ENCODE measurements around the gene HECTD1.
"Not testable (repeated sequence)": the region's sequence is repeated elsewhere in the genome, so short reads cannot be mapped to it uniquely, and the experiment has no call there.

Gene HECTD1

DNA sequence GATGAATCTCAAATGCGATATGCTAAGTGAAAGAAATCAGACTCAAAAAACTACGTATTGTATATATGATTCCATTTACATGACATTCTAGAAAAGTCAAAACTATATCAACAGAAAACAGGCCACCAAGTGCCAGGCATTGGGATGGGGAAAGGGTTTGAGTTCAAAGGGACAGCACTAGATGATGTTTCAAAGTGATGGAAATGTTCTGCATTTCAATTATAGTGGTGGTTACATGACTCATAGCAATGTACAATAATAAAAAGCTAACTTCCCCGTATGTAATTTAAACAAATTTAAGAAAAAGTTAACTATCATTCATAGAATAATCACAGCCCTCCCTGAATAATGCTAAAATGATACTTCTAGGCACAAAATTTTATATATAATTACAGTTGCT is 13.5 kb downstream of the HECTD1 start:
- DNase-seq (ENCODE audit: low read depth) = no peak

DNA sequence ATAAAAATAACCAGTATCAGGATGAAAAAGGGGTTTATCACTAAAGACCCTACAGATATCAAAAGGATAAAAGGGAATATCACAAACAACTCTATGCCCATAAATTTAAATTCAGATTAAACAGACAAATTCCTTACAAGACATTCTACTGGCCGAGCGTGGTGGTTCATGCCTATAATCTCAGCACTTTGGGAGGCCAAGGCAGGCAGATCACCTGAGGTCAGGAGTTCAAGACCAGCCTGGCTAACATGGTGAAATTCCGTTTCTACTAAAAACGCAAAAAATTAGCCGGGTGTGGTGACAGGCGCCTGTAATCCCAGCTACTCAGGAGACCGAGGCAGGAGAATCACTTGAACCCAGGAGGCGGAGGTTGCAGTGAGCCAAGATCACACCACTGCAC is 15.0 kb downstream of the HECTD1 start:
- not testable (repeated sequence) for DNase-seq (ENCODE audit: low read depth)

DNA sequence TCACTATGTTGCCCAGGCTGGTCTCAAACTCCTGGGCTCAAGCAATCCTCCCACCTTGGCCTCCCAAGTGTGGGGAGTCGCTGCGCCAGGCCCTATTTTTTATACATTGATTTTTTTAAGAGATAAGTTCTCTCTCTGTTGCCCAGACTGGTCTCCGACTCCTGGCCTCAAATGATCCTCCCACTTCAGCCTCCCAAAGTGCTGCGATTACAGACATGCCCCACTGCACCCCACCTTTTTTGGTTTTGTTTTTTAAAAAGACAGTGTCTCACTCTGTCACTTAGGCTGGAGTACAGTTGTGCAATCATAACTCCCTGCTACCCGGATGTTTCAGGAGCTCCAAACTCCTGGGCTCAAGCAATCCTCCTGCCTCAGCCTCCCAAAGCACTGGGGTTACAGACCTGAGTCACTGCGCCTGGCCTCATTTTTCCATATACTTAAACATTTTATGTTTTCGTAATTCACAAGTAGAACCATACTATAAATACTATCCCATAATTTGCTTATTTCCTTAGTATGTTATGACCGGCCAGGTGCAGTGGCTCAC is 16.8 kb downstream of the HECTD1 start:
- no peak for DNase-seq (ENCODE audit: low read depth)

DNA sequence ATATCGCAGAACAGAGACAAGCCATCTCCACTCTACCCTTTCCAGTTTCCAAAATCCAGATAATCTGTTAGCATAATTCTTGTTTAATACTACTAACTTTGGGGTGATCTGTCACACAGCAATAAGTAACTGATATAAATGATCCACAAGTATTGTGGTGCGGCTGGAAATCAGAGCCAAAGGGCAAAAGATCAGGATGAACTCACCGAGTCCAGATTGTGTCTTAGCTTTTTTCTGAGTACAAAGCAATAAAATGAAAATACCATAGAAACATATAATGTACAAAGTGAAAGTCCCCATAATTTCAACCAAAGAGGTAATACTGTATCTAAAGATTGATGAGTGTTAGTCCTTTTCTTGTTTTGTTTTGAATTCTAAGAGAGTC is 17.4 kb downstream of the HECTD1 start:
- DNase-seq (ENCODE audit: low read depth) = no peak

DNA sequence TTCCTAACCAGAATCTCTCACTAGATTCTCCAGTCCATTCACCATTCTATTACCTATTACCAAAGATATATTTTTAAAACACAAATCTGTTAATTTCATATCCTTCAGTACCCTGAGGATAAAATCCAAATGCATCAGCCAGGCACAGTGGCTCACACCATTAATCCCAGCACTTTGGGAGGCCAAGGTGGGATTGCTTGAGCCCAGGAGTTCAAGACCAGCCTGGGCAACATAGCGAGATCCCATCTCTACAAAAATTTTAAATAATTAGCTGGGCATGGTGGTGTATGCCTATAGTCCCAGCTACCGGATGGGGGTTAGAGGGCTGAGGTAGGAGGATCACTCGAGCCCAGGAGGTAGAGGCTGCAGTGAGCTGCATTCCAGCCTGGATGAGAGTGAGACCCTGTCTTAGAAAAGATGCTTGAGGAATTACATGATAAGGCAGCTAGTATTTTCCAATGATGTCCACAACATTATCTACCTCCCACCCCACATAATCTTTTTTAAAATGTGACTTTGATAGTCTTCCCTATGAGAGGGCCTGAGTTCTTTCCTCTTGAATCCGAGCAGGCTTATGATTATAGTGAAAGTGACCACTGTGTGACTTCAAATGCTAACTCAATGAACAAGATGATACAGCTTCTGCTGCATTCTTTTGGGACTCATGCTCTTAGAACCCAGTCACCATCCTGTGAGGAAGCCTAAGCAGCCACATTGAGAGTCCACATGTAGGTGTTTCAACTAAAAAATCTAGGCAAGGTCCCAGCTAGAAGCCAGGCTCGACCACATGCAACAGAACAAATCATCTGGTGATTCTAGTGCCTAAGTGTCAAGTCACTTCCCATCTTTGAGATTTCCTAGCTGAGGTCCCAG is 18.0 kb downstream of the HECTD1 start:
- no peak for DNase-seq (ENCODE audit: low read depth)

DNA sequence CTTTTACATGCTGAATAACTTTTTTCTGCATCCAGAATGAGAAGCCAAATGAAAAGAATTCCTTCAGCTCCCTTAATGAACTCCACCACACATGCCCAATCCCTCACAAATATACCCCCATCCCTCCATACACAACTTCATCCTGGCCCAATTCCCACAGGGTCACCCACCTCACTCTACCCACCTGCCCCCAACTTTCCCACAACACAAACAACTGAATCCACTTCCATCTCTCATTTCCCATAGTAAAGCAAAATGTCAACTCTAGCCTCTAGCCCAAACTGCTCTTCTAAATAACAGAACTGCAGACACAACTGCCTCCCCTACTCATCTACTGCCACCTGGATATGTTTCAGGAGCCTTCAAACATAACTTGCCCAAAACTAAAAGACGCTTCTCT is 18.8 kb downstream of the HECTD1 start:
- no peak for DNase-seq (ENCODE audit: low read depth)

DNA sequence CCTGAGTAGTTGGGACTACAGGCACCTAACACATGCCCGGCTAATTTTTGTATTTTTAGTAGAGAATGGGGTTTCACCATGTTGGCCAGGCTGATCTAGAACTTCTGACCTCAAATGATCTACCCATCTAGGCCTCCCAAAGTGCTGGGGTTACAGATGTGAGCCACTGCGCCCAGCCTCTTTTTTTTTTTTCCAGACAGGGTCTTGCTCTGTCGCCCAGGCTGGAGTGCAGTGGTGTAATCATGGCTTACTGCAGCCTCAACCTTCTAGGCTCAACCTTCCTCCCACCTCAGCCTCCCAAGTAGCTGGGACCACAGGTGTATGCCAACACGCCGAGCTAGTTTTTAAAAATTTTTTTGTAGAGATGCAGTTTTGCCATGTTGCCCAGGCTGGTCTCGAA is 25.6 kb downstream of the HECTD1 start:
- DNase-seq (ENCODE audit: low read depth) = not testable (repeated sequence)

DNA sequence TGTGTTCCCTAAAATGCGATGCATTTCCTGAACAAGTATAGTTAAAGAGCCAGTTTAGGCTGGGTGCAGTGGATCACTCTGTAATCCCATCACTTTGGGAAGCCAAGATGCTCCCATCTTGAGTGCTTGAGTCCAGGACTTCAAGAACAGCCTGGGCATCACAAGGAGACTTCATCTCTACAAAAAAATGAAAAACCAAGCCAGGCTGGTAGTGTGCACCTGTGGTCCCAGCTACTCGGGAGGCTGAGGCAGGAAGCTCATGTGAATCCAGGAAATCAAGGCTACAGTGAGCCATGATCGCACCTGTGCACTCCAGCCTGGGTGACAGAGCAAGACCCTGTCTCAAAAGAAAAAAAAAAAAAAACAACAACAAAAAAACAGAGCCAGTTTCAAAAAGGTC is 26.3 kb downstream of the HECTD1 start:
- no peak for DNase-seq (ENCODE audit: low read depth)

DNA sequence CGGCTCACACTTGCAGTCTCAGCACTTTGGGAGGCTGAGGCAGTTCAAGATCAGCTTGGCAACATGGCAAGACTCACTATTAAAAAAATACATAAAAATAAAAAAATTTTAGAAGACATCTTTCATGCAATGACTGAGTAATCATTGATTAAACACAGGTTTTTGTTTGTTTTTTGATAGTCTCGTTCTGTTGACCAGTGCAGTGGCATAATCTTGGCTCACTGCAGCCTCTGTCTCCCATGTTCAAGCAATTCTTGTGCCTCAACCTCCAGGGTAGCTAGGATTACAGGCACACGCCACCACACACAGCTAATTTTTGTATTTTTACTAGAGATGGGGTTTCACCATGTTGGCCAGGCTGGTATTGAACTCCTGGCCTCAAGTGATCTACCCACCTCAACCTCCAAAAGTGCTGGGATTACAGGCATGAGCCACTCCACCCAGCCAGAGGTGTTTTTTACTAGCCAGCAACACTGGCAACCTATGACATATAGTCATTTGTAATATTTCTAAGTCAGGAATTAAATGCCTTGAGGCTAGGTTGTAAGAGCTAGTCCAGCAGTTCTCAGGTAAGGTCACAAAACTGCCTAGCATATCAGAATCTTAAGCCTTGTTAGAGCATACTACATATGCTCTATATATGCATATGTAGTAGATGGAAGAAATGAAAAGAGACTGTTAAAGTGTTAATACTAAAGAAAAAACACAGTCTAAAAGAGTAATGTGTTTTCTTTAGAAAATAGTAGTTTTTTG is 27.1 kb downstream of the HECTD1 start:
- DNase-seq (ENCODE audit: low read depth) = no peak

DNA sequence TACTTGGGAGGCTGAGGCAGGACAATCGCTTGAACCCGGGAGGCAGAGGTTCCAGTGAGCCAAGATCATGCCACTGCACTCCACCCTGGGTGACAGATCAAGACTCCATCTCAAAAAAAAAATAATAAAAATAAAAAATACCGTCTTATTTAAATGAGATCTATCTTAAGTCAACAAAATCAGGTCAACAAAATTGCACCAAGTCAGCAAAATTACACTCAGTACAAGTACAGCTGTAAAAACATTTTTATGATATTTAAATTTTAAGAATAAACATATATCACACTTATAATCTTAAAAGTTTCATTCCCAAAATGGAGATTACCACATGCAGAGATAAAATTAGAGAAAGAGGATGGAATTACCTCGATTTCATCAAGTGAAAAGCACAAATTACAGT is 33.2 kb downstream of the HECTD1 start:
- DNase-seq (ENCODE audit: low read depth) = no peak

DNA sequence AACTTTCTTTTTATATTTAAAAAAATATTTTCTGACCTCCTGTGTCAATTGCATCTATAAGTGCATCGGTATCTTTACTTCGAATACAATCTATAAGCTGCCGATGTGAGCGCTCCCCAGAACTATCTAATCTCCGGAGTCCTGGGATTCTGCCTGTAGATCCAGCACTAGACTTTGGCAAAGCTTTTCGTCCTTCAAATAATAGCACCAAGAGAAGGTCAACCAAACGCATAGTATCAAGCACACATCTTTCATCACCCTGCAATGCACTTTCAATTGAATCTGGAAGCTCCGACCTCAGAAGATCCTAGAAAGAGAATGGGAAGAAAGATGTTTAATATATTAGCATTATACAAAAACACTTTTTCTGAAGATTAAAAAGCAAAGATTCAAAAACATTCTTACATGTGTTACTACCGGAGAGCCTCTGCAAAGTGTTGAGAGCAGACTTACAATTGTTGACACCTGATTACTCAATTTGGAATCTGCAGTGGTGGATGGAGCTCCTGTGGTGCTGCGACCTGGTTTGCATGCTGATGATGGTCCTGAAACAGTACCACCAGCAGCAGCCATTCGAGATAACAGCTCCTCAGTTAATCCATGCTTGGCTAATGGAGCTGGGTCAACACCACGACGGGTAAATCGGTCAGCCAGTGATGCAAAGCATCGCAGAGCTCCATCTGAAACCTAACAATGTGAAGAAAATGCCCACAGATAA is 34.3 kb downstream of the HECTD1 start:
- no peak for DNase-seq (ENCODE audit: low read depth)

DNA sequence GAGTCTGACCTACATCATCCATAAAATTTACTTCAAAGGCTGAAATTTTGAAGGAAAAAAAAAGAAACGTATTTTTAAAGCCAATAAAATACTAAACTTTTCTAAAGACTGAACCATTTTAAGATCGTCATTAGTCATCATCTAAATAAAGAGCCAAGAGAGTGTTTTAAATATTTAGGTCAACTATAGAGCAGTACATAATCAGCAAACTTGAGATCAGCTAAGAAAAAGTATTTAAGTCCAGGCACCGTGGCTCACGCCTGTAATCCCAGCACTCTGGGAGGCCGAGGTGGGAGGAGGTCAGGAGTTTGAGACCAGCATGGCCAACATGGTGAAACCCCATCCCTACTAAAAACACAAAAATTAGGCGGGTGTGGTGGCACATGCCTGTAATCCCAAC is 35.5 kb downstream of the HECTD1 start:
- no peak for DNase-seq (ENCODE audit: low read depth)

DNA sequence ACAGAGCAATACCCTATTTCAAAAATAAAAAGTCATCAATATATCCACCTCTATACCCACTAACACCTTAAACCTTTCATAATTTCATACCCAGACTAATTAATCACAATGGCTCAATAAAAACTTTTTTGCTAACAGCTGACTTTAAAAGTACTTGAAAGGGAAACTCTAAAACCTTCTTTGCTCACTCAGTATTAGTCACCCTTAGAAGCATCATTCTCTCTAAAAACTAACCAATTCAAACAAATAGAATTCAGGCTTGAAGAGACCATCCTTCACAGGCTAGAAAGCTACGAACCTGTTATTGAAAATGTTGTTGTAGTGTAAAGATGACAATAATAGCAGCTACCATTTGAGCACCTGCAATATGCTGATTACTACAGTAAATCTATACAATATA is 37.2 kb downstream of the HECTD1 start:
- no peak for DNase-seq (ENCODE audit: low read depth)

DNA sequence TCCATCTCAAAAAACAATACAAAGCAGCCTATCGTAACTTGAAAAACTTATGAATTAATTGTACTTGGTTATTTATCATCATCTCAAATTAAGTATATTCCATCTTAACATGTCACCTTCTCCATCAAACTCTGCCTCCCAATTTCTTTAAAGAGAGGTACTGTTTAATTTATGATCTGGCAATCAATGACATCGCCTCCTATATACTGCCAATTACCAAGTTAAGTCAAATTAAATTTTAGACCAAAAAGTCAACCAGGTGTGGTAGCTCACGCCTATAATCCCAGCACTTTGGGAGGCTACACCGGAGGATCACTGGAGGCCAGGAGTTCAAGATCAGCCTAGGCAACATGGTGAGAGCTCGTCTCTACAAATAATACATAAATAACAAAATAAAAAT is 37.7 kb downstream of the HECTD1 start:
- DNase-seq (ENCODE audit: low read depth) = no peak

DNA sequence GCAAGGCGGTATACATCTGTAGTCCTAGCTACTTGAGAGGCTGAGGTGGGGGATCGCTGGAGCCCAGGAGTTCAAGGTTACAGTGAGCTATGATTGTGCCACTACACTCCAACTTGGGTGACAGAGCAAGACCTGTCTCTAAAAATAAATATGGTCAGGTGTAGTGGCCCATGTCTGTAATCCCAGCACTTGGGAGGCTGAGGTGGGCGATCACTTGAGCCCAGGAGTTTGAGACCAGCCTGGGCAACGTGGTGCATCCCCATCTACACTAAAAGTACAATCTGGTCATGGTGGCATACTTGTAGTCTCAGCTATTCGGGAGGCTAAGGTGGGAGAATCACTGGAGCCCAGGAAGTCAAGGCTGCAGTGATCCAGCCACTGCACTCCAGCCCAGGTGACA is 40.6 kb downstream of the HECTD1 start:
- DNase-seq (ENCODE audit: low read depth) = no peak

DNA sequence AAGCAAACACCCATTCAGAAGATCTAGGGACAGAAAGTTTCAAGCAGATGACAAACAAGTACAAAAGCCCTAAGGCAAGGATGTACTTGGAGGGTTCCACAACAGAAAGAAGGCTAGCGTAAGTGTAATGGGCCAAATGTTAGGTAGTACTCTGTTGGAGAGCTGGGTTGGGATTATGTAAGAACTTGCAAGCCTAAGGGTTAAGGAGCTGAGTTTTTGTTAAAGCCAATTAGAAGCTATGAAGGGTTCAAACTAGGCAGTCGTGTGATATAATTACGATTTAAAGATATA is 41.4 kb downstream of the HECTD1 start:
- DNase-seq (ENCODE audit: low read depth) = no peak

DNA sequence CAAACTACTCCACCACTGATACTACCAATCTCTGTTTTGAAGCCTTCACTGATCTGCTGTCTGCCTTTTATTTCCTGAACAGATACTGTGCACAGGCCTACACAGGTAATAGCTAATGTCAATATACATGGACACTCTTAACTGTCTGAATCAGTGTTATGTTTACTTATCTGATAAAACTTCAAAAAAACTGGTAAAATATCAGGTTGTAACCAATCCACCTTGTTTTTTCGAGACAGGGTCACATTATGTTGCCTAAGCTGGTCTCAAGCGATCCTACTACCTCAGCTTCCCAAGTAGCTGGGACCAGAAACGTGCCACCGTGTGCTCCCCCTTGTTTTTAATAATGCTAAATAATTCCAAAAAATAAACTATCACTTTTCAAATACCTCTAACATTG is 43.5 kb downstream of the HECTD1 start:
- no peak for DNase-seq (ENCODE audit: low read depth)

DNA sequence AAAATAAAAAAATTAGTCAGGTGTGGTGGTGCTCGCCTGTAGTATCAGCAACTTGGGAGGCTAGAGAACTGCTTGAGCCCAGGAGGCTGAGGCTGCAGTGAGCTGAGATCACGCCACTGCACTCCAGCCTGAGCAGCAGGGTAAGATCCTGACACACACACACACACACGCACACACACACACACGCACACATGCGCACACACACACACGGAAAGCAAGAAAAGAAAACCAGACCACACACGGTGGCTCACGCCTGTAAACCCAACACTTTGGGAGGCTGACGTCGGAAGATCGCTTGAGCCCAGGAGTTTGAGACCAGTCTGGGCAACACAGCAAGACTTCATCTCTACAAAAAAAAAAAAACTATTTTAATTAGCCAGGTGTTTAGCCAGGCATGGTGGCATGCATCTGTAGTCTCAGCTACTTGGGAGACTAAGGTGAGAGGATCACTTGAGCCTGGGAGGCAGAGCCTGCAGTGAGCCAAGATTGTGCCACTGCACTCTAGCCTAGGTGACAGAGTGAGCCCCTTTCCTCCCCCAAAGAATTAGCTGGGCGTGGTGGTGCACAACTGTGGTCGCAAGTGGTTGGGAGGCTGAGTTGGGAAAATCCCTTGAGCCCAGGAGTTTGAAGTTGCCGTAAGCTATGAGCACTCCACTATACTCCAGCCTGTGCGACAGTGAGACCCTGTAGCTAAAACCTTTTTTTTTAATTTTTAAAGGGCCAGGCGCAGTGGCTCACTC is 44.5 kb downstream of the HECTD1 start:
- DNase-seq (ENCODE audit: low read depth) = no peak

DNA sequence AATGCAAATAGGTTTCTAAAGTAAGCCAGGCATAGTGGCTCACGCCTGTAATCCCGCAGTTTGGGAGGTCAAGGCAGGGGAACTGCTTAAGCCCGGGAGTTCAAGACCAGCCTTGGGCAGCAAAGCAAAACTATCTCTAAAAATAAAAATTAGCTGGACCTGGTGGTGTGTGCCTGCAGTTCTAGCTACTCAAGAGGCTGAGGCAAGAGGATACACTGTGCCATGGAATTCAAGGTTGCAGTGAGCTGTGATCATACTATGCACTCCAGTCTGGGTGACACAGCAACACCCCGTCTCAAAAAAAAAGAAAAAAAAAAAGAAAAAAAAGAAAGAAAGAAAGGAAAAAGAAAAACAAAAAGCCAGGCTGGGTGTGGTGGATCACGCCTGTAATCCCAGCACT is 46.3 kb downstream of the HECTD1 start:
- no peak for DNase-seq (ENCODE audit: low read depth)

DNA sequence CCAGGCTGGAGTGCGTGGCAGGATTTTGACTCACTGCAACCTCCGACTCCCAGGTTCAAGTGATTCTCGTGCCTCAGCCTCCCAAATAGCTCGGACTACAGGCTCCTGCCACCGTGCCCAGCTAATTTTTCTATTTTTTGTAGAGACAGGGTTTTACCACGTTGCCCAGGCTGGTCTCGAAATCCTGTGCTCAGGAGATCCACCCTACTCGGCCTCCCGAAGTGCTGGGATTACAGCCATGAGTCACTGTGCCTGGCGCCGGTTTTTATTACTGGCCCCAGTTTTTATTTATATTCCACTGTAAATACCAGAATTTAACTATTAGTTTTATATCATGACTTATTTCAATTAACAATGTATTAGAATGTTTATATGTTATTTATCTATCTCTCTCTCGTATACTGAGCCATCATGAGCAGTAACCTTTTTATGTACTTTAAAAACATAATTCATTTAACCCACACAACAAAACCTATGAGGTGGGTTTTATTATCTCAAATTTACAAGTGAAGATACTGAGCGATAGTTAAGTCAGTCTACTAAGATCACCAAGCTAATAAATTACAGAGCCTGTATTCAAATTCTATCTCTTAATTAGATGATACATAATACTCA is 47.8 kb downstream of the HECTD1 start:
- DNase-seq (ENCODE audit: low read depth) = no peak

DNA sequence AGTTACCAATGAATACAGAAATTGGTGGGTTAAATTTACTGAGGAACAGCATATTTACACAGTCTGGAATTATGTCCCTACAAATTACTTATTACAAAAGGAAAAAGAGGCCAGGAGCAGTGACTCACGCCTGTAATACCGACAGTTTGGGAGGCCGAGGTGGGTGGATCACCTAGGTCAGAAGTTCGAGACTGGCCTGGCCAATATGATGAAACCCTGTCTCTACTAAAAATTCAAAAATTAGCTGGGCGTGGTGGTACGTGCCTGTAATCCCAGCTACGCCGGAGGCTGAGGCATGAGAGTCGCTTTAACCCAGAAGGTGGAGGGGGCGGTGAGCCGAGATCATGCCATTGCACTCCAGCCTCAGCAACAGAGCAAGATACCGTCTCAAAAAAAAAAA is 52.6 kb downstream of the HECTD1 start:
- DNase-seq (ENCODE audit: low read depth) = no peak

Measured in stimulated activated CD8-positive, alpha-beta memory T cell treated with anti-CD3 and anti-CD28 coated beads, Interleukin-4, amount 100 ng/mL, for 24 hours (primary cell).